Mammary epithelial cell (primary cell): ENCODE measurements around the gene FMO5.
A peak's percentile ranks its signal among the peaks of the same experiment; 100 is the strongest.

Experiments used
- CTCF ChIP-seq, 2 donors: IDR thresholded peaks in 1 of 2; conservative IDR thresholded peaks in 1 of 2; 2 replicates each; pipeline ENCODE4 v1.5.1; 2011 to 2012; ENCODE audit warnings: inconsistent platforms in 2 of 2, low read length in 2 of 2, mild to moderate bottlenecking in 2 of 2, control low read depth in 1 of 2, low read depth in 1 of 2; ENCODE audit not compliant: insufficient read depth in 1 of 2; ENCODE audit errors: extremely low read depth in 1 of 2
- EZH2 ChIP-seq: IDR thresholded peaks from 2 replicates; pipeline ENCODE4 v1.6.1; 2012; ENCODE audit warnings: low read length, inconsistent platforms, borderline replicate concordance

GRCh38 chr1:147273409-147274336 is 48.5 kb upstream of the FMO5 start:
- peak; percentile 30 to 45 for TF ChIP-seq CTCF (conservative IDR thresholded peaks at IDR 0.05 in 1 of 2, IDR thresholded peaks at IDR 0.05 in 1 of 2; ENCODE audit: extremely low read depth in 1 of 2, insufficient read depth in 1 of 2, low read depth in 1 of 2, low read length in 2 of 2)
- TF ChIP-seq EZH2 = no peak
